K562 (cell line): Measurements from ENCODE around the gene NRROS. TPM values are rescaled to one million over a fixed set of nuclear protein-coding genes. Genes with fewer than 3 reads are reported as not detected.
A peak's percentile ranks its signal among the peaks of the same experiment; 100 is the strongest.

Experiments used
- BRD9 ChIP-seq: fragments of 450-650 bp; IDR thresholded peaks from 2 replicates; pipeline ENCODE4 v1.6.1; 2018; ENCODE audit warnings: low read depth; ENCODE audit not compliant: partially characterized antibody
- CBFA2T3 ChIP-seq: fragments of 450-650 bp; IDR thresholded peaks from 2 replicates; pipeline ENCODE4 v1.6.1; 2017
- DDX20 ChIP-seq: fragments of 450-650 bp; IDR thresholded peaks from 2 replicates; pipeline ENCODE4 v1.6.1; 2016; ENCODE audit warnings: missing genetic modification characterization, low read depth, mild to moderate bottlenecking, missing compliant biosample characterization, moderate library complexity
- EP400 ChIP-seq: fragments of 450-650 bp; IDR thresholded peaks from 2 replicates; pipeline ENCODE4 v1.6.1; 2017; ENCODE audit warnings: antibody characterized with exemption, mild to moderate bottlenecking, moderate library complexity
- HCFC1 ChIP-seq: IDR thresholded peaks from 2 replicates; pipeline ENCODE4 v1.6.1; 2012; ENCODE audit warnings: low read depth, low read length, improper control_type of control experiment
- JUN ChIP-seq, 2 experiments: sonication (generic) in 1 of 2; formaldehyde crosslinking in 1 of 2; IDR thresholded peaks; 2 replicates each; pipeline versions ENCODE4 v1.6.1 to v1.8.0; 2012 to 2022; ENCODE audit warnings: borderline replicate concordance in 2 of 2, mild to moderate bottlenecking in 2 of 2, improper control_type of control experiment in 1 of 2, low read depth in 1 of 2, low read length in 1 of 2, missing genetic modification reagents in 1 of 2
- NFIX ChIP-seq: fragments of 250-450 bp; sonication (Bioruptor Pico); IDR thresholded peaks from 2 replicates; pipeline ENCODE4 v1.4.0; 2020; ENCODE audit warnings: low read depth, mild to moderate bottlenecking, moderate library complexity
- POLR2H ChIP-seq: IDR thresholded peaks from 2 replicates; pipeline ENCODE4 v1.6.1; 2016; ENCODE audit warnings: missing genetic modification characterization, low read depth, mild to moderate bottlenecking, control low read depth, missing compliant biosample characterization, moderate library complexity
- RFX1 ChIP-seq: fragments of 450-650 bp; IDR thresholded peaks from 2 replicates; pipeline ENCODE4 v1.6.1; 2016; ENCODE audit warnings: mild to moderate bottlenecking, moderate library complexity
- TEAD1 ChIP-seq, 2 experiments: fragments of 450-650 bp in 1 of 2; sonication (generic) in 1 of 2; formaldehyde crosslinking; IDR thresholded peaks; 2 replicates each; pipeline versions ENCODE4 v1.4.0 to v1.8.0; 2020 to 2022; ENCODE audit warnings: mild to moderate bottlenecking in 2 of 2, missing genetic modification reagents in 1 of 2
- TEAD4 ChIP-seq, 2 experiments: sonication (generic) in 1 of 2; formaldehyde crosslinking in 1 of 2; IDR thresholded peaks; 2 replicates each; pipeline versions ENCODE4 v1.6.1 to v1.8.0; 2012 to 2022; ENCODE audit warnings: borderline replicate concordance in 1 of 2, inconsistent platforms in 1 of 2, low read length in 1 of 2, mild to moderate bottlenecking in 1 of 2, missing genetic modification reagents in 1 of 2
- ZFX ChIP-seq: sonication (generic); formaldehyde crosslinking; IDR thresholded peaks from 2 replicates; pipeline ENCODE4 v1.8.0; 2022; ENCODE audit warnings: mild to moderate bottlenecking, missing genetic modification reagents, moderate library complexity
- ZNF146 ChIP-seq: IDR thresholded peaks from one replicate; pipeline ENCODE4 v1.6.1; 2018; ENCODE audit warnings: missing compliant biosample characterization; ENCODE audit not compliant: unreplicated experiment
- ZNF280B ChIP-seq: fragments of 250-450 bp; sonication (Bioruptor Pico); IDR thresholded peaks from 2 replicates; pipeline ENCODE4 v1.5.1; 2021; ENCODE audit warnings: mild to moderate bottlenecking
- ZNF589 ChIP-seq: fragments of 200-800 bp; sonication (Bioruptor generic); IDR thresholded peaks from 2 replicates; pipeline ENCODE4 v1.6.1; 2016; ENCODE audit warnings: low read depth, missing genetic modification characterization, missing compliant biosample characterization
- polyA plus RNA-seq, 8 experiments: library from polyadenylated mRNA; depleted of rRNA in 4 of 8; stranded (reverse) in 5 of 8; unstranded in 3 of 8; fragments of >200 nt; fragmentation: Nextera tagmentation in 2 of 8; fragmentation: Illumina TruSeq in 1 of 8; extraction: Ambion mirVana in 2 of 8; extraction: Trizol in 1 of 8; gene quantifications; 2 replicates each; pipeline versions ENCODE4 v1.2.1 to v1.2.3, GENCODE V29; 2011 to 2014; ENCODE audit warnings: inconsistent platforms in 1 of 8, missing spikeins in 1 of 8
- total RNA-seq, 7 experiments: library from RNA; depleted of rRNA in 6 of 7; stranded (reverse); fragments of >200 nt in 6 of 7; fragmentation: Illumina TruSeq in 2 of 7; extraction: Trizol in 2 of 7; gene quantifications; 2 replicates each; pipeline versions ENCODE4 v1.2.1 to v1.2.3, GENCODE V29; 2011 to 2021; ENCODE audit warnings: low replicate concordance in 1 of 7
- TF ChIP-seq, protein P1 (sequence below): fragments of 450-650 bp; formaldehyde crosslinking; IDR thresholded peaks from 2 replicates; pipeline ENCODE4 v1.4.0; 2020; ENCODE audit warnings: mild to moderate bottlenecking, moderate library complexity
- TF ChIP-seq, protein P2 (sequence below): sonication (generic); formaldehyde crosslinking; IDR thresholded peaks from 2 replicates; pipeline ENCODE4 v1.8.0; 2022; ENCODE audit warnings: missing genetic modification reagents, mild to moderate bottlenecking, moderate library complexity, borderline replicate concordance
- TF ChIP-seq, protein P3 (sequence below): sonication (generic); formaldehyde crosslinking; IDR thresholded peaks from 2 replicates; pipeline ENCODE4 v1.8.0; 2022; ENCODE audit warnings: mild to moderate bottlenecking, missing genetic modification reagents

Gene NRROS
- total and polyA plus RNA-seq, 9 of the 15 experiments (the other 6 are each of a cell fraction or from before 2014, with no cell fraction given), result 0.34 to 13.8 (median 3.8) TPM

GRCh38 chr3:196632046-196632751 lies 7.3 kb upstream of the NRROS start (continued):
- TF ChIP-seq, protein P1, sequence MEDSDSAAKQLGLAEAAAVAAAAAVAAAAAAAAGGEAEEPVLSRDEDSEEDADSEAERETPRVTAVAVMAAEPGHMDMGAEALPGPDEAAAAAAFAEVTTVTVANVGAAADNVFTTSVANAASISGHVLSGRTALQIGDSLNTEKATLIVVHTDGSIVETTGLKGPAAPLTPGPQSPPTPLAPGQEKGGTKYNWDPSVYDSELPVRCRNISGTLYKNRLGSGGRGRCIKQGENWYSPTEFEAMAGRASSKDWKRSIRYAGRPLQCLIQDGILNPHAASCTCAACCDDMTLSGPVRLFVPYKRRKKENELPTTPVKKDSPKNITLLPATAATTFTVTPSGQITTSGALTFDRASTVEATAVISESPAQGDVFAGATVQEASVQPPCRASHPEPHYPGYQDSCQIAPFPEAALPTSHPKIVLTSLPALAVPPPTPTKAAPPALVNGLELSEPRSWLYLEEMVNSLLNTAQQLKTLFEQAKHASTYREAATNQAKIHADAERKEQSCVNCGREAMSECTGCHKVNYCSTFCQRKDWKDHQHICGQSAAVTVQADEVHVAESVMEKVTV, result no peak
- TF ChIP-seq ZNF589 (CRISPR knock-in tag) (peak; percentile 64; the same call in 1 of the 2 replicates), JUN (IDR thresholded peaks at IDR 0.05; ENCODE audit: borderline replicate concordance, low read depth, low read length) (no peak; the same call in 1 of the 2 replicates), JUN (CRISPR knock-in tag; IDR thresholded peaks at IDR 0.05; ENCODE audit: borderline replicate concordance) (peak; percentile 77; the same call in 1 of the 2 replicates), RFX1 (no peak), ZNF146 (CRISPR knock-in tag) (no peak), ZNF280B (CRISPR knock-in tag) (no peak), POLR2H (tag) (peak; percentile 90), TEAD1 (CRISPR knock-in tag; IDR thresholded peaks at IDR 0.05) (peak in 1 of 2 experiments; percentile 86; a peak in 2 of 4 replicates), BRD9 (peak; percentile 87), HCFC1 (peak; percentile 54; the same call in 1 of the 2 replicates), EP400 (peak; percentile 83), CBFA2T3 (peak; percentile 83), ZFX (CRISPR knock-in tag) (peak; percentile 97), NFIX (CRISPR knock-in tag) (no peak), TEAD4 (IDR thresholded peaks at IDR 0.05; ENCODE audit: low read length) (peak; percentile 57), TEAD4 (CRISPR knock-in tag; IDR thresholded peaks at IDR 0.05; ENCODE audit: borderline replicate concordance) (no peak), DDX20 (tag) (no peak)
- TF ChIP-seq, protein P2, sequence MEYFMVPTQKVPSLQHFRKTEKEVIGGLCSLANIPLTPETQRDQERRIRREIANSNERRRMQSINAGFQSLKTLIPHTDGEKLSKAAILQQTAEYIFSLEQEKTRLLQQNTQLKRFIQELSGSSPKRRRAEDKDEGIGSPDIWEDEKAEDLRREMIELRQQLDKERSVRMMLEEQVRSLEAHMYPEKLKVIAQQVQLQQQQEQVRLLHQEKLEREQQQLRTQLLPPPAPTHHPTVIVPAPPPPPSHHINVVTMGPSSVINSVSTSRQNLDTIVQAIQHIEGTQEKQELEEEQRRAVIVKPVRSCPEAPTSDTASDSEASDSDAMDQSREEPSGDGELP (CRISPR knock-in tag), result peak; percentile 81; the same call in 1 of the 2 replicates
- TF ChIP-seq, protein P3, sequence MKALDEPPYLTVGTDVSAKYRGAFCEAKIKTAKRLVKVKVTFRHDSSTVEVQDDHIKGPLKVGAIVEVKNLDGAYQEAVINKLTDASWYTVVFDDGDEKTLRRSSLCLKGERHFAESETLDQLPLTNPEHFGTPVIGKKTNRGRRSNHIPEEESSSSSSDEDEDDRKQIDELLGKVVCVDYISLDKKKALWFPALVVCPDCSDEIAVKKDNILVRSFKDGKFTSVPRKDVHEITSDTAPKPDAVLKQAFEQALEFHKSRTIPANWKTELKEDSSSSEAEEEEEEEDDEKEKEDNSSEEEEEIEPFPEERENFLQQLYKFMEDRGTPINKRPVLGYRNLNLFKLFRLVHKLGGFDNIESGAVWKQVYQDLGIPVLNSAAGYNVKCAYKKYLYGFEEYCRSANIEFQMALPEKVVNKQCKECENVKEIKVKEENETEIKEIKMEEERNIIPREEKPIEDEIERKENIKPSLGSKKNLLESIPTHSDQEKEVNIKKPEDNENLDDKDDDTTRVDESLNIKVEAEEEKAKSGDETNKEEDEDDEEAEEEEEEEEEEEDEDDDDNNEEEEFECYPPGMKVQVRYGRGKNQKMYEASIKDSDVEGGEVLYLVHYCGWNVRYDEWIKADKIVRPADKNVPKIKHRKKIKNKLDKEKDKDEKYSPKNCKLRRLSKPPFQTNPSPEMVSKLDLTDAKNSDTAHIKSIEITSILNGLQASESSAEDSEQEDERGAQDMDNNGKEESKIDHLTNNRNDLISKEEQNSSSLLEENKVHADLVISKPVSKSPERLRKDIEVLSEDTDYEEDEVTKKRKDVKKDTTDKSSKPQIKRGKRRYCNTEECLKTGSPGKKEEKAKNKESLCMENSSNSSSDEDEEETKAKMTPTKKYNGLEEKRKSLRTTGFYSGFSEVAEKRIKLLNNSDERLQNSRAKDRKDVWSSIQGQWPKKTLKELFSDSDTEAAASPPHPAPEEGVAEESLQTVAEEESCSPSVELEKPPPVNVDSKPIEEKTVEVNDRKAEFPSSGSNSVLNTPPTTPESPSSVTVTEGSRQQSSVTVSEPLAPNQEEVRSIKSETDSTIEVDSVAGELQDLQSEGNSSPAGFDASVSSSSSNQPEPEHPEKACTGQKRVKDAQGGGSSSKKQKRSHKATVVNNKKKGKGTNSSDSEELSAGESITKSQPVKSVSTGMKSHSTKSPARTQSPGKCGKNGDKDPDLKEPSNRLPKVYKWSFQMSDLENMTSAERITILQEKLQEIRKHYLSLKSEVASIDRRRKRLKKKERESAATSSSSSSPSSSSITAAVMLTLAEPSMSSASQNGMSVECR (CRISPR knock-in tag), result peak; percentile 66; the same call in 1 of the 2 replicates
